Esophagus mucosa (tissue), 1 donor: ENCODE measurements around the gene RILPL1. TPM values are rescaled to one million over a fixed set of nuclear protein-coding genes. Genes with fewer than 3 reads are reported as not detected.
"Not testable (repeated sequence)": the region's sequence is repeated elsewhere in the genome, so short reads cannot be mapped to it uniquely, and the experiment has no call there.

Experiments used
- ATAC-seq: fragments of 200-7000 bp; cut with Tn5 transposase; one replicate; pipeline ENCODE4 v1.9.1; 2020
- total RNA-seq: library from RNA; stranded (reverse); gene quantifications from one replicate; pipeline ENCODE4 v1.2.4, GENCODE V29; 2023
- donor health status: DM: yes; HTN: yes; CAD: no.

The RILPL1 gene
- total RNA-seq, 1 donor from 2014 or later = 6.1 TPM

- not testable (repeated sequence) for ATAC-seq
Measured at GRCh38 chr12:123492339-123493039, 41.0 kb downstream of the RILPL1 start.

- ATAC-seq = no peak
Measured at GRCh38 chr12:123491481-123491880, 42.0 kb downstream of the RILPL1 start.

- peak; percentile 28 for ATAC-seq
Measured at GRCh38 chr12:123491056-123491455, 42.5 kb downstream of the RILPL1 start.

- no peak for ATAC-seq
Measured at GRCh38 chr12:123490089-123490488, 43.4 kb downstream of the RILPL1 start.

- no peak for ATAC-seq
Measured at GRCh38 chr12:123489580-123489979, 43.9 kb downstream of the RILPL1 start.

GRCh38 chr12:123488539-123489230, 44.8 kb downstream of the RILPL1 start:
- ATAC-seq = no peak

GRCh38 chr12:123487428-123487827, 46.1 kb downstream of the RILPL1 start:
- ATAC-seq = no peak

GRCh38 chr12:123485756-123486155, 47.8 kb downstream of the RILPL1 start:
- ATAC-seq = no peak

GRCh38 chr12:123483602-123484248, 49.8 kb downstream of the RILPL1 start:
- no peak for ATAC-seq

- no peak for ATAC-seq
Measured at GRCh38 chr12:123482876-123483275, 50.6 kb downstream of the RILPL1 start.

- ATAC-seq = not testable (repeated sequence)
Measured at GRCh38 chr12:123481251-123481650, 52.3 kb downstream of the RILPL1 start.

GRCh38 chr12:123479442-123480180, 53.9 kb downstream of the RILPL1 start:
- no peak for ATAC-seq

GRCh38 chr12:123478762-123479161, 54.8 kb downstream of the RILPL1 start:
- ATAC-seq = peak; percentile 25

GRCh38 chr12:123478069-123478468, 55.5 kb downstream of the RILPL1 start:
- ATAC-seq = no peak

- no peak for ATAC-seq
Measured at GRCh38 chr12:123475246-123475703, 58.2 kb downstream of the RILPL1 start.

- ATAC-seq = no peak
Measured at GRCh38 chr12:123474485-123475245, 58.9 kb downstream of the RILPL1 start.

- no peak for ATAC-seq
Measured at GRCh38 chr12:123472438-123472849, 61.1 kb downstream of the RILPL1 start.

GRCh38 chr12:123471374-123472068, 62.0 kb downstream of the RILPL1 start:
- ATAC-seq = no peak

GRCh38 chr12:123469978-123470377, 63.5 kb downstream of the RILPL1 start:
- no peak for ATAC-seq

GRCh38 chr12:123468786-123469185, 64.7 kb downstream of the RILPL1 start:
- ATAC-seq = peak; percentile 54

- ATAC-seq = no peak
Measured at GRCh38 chr12:123465084-123465483, 68.4 kb downstream of the RILPL1 start.
